Spleen (tissue), 7 donors: ENCODE results near the gene DPM2.

ENCODE experiments used
- POLR2A ChIP-seq, 3 donors: fragments of 450-650 bp; IDR thresholded peaks; one replicate each; pipeline ENCODE4 v1.5.1; 2017; ENCODE audit warnings: antibody characterized with exemption in 3 of 3, mild to moderate bottlenecking in 1 of 3
- POLR2AphosphoS5 ChIP-seq, 3 donors: sonication (generic); formaldehyde crosslinking; IDR thresholded peaks; one replicate each; pipeline ENCODE4 v1.5.1; 2017; ENCODE audit warnings: antibody characterized with exemption in 3 of 3
- TF ChIP-seq, protein P1 (sequence below), 11 experiments: fragments of 200-600 bp in 7 of 11; fragments of 450-650 bp in 4 of 11; sonication (generic) in 4 of 11; IDR thresholded peaks in 8 of 11; conservative IDR thresholded peaks in 3 of 11; 1 replicate in 7 of 11; 2 replicates in 4 of 11; pipeline versions ENCODE4 v1.4.0 to v1.8.0; 2016 to 2021; ENCODE audit warnings: antibody characterized with exemption in 11 of 11, inconsistent platforms in 4 of 11, mild to moderate bottlenecking in 1 of 11
- donor health status: DM: no; HTN: no; CAD: no; lungs with moderate emphysema.
- donor health status: DM: no; HTN: no; CAD: no.
- donor health status: DM: no; HTN: no; CAD: no.

DNA sequence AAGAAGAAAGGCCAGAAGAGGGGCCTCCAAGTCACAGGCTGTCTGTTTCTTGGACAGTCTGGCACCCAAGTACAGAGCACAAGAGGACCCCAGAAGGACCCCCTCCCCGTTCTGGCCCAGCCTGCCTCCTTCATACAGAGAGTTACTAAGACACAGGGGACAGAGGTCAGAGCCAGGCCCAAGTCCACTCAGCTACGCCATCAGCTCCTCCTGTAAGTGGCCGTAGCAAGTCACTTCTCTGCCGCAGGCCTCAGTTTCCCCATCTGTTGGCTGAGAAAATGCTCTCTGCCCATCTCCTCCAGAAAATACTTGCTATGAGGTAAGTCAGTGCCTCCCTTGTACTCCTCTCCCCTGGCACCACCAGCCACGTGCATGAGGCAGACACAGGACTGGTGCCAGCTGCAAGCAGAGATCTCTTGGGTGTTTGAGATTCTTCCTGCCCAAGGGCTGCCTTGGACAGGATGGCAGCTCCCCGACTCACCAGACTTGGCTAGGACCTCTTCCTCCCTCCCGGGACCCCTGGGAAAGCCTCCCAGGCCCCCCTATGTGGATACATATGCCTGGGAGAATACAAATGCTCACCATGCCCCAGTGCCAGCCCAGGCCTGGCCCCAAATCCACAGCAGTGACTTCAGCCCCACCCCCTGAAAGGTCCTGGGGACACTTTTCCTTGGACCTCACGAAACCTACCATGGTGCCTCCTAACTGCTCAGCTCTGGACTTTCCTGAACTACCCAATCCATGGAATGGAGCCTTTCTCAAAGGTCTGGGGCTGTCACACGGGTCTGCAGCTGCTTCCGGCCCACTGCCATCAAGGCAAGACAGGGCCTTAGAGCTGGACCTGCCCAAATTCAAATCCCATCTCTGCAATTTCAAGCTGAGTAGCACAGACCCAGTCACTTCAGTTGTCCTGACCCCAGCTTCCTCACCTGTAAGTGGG, 38.0 kb upstream of the DPM2 start:
- TF ChIP-seq, protein P1, sequence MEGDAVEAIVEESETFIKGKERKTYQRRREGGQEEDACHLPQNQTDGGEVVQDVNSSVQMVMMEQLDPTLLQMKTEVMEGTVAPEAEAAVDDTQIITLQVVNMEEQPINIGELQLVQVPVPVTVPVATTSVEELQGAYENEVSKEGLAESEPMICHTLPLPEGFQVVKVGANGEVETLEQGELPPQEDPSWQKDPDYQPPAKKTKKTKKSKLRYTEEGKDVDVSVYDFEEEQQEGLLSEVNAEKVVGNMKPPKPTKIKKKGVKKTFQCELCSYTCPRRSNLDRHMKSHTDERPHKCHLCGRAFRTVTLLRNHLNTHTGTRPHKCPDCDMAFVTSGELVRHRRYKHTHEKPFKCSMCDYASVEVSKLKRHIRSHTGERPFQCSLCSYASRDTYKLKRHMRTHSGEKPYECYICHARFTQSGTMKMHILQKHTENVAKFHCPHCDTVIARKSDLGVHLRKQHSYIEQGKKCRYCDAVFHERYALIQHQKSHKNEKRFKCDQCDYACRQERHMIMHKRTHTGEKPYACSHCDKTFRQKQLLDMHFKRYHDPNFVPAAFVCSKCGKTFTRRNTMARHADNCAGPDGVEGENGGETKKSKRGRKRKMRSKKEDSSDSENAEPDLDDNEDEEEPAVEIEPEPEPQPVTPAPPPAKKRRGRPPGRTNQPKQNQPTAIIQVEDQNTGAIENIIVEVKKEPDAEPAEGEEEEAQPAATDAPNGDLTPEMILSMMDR (IDR thresholded peaks at IDR 0.05 in 8 of 11, conservative IDR thresholded peaks at IDR 0.05 in 3 of 11), result no peak
- no peak for TF ChIP-seq POLR2A (IDR thresholded peaks at IDR 0.05)
- no peak for TF ChIP-seq POLR2AphosphoS5 (IDR thresholded peaks at IDR 0.05)
